Fibroblast of the aortic adventitia (primary cell): ENCODE data around the gene ANKRD33. TPM values are rescaled to one million over a fixed set of nuclear protein-coding genes. Genes with fewer than 3 reads are reported as not detected.

Source experiments
- DNase-seq: peaks from one replicate; pipeline ENCODE4 v3.0.0-alpha.2; 2010; ENCODE audit warnings: low read depth
- H3K4me3 ChIP-seq: 2 replicates; pipeline ENCODE4 v1.5.1; 2011; ENCODE audit warnings: low read depth, mild to moderate bottlenecking, control low read depth, low read length, moderate library complexity
- total RNA-seq: library from RNA; depleted of rRNA; stranded (reverse); fragments of >200 nt; gene quantifications from 2 replicates; pipeline ENCODE4 v1.2.3, GENCODE V29; 2012; ENCODE audit warnings: low replicate concordance
- TF ChIP-seq, protein P1 (sequence below): IDR thresholded peaks from 2 replicates; pipeline ENCODE4 v1.5.1; 2011; ENCODE audit warnings: mild to moderate bottlenecking, low read length, control low read depth, inconsistent platforms; ENCODE audit not compliant: insufficient read depth

Gene ANKRD33
- total RNA-seq, 1 donor = 0.09 TPM

DNA sequence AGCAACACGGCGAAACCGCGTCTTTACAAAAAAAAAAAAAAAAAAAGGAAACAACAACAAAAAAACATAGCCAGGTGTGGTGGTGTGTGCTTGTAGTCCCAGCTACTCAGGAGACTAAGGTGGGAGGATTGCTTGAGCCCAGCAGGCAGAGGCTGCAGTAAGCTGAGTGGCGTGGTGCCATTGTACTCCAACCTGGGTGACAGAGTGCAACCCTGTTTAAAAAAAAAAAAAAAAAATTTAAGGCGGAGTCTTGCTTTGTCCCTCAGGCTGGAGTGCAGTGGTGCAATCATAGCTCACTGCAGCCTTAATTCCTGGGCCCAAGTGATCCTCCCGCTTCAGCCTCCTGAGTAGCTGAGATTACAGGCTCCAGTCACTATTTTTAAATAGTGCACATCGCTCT is 21.1 kb upstream of the ANKRD33 start:
- no peak overlapping the region for H3K4me3 ChIP-seq
- TF ChIP-seq, protein P1, sequence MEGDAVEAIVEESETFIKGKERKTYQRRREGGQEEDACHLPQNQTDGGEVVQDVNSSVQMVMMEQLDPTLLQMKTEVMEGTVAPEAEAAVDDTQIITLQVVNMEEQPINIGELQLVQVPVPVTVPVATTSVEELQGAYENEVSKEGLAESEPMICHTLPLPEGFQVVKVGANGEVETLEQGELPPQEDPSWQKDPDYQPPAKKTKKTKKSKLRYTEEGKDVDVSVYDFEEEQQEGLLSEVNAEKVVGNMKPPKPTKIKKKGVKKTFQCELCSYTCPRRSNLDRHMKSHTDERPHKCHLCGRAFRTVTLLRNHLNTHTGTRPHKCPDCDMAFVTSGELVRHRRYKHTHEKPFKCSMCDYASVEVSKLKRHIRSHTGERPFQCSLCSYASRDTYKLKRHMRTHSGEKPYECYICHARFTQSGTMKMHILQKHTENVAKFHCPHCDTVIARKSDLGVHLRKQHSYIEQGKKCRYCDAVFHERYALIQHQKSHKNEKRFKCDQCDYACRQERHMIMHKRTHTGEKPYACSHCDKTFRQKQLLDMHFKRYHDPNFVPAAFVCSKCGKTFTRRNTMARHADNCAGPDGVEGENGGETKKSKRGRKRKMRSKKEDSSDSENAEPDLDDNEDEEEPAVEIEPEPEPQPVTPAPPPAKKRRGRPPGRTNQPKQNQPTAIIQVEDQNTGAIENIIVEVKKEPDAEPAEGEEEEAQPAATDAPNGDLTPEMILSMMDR = no peak
- no peak for DNase-seq

DNA sequence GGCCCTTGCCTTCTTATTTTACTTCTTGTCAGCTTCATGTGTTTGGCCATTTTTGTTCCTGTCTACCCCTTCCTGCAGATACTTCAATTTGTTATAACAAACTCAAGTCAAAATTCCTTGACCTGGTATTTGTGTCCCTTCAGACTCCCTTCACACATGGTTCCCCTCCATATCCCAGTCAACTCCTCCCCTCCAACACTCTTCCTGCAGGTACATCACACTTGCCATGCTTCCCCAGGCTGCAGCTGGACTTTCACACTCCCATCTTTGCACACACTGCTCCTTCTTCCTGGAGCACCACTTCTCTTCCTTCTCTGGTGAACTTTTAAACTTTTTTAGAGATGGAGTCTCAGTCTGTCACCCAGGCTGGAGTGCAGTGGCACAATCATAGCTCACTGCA is 20.5 kb upstream of the ANKRD33 start:
- no peak for DNase-seq
- TF ChIP-seq, protein P1 = no peak
- H3K4me3 ChIP-seq = no peak overlapping the region

DNA sequence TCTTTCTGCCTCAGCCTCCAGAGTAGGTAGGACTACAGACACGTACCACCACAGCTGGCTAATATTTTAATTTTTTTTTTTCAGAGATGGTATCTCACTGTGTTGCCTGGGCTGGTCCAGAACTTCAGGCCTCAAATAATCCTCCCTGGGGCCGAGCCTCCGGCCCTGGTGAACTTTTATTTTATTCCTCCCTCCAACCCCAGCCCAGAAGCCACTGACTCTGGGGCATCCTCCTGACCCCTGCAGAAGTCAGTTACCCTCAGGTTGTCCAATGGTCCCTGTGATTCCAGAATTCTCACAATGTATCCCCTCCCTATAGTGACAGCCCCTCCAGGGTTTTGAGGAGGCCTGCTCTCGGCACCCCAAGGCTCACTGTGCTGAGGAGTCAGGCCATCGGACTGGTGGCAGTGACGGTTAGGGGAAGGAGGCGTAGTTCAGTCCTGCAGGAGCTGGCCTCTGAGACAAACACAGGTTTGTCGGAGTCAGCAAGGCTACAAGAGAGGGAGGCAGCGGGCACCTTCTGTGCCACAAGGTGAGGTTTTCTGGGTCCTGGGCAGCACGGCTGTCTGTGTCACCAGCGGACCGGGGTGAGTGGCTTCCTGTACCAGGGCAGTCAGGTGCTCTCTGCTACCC is 20.0 kb upstream of the ANKRD33 start:
- H3K4me3 ChIP-seq = no peak overlapping the region
- no peak for DNase-seq
- TF ChIP-seq, protein P1 = no peak

DNA sequence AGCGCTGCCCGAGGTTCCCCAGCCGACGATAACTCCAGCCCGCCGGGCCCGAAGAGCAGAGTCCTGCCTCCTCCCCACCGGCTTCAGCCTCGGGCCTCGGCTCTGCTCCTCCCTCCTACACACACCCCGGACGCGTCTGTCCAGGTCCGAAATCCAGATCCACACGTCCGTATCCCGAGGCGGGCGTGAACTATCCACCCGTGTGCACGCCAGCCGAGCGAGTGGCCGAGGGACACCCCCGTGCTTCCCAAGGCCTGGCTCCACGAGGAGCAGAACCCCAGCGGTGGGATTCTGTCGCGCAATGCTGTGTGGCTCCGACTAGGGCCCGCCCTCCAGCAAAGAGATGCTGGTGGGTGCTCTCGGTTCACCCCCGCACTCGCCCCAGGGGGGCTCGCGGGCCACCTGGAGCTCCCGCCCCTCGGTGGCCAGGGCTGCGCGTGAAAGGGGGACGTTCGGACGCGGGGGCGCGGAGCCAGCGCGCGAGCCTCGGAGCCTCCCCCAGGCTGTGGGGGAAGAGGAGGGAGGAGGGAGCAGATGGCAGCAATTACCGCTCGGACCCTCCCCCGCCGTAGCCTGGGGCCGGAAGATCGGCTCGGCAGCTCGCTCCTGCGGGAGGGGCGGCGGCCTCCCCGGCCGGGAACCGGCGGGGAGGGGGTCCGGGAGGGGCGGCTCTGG is 18.9 kb upstream of the ANKRD33 start:
- TF ChIP-seq, protein P1 = no peak

DNA sequence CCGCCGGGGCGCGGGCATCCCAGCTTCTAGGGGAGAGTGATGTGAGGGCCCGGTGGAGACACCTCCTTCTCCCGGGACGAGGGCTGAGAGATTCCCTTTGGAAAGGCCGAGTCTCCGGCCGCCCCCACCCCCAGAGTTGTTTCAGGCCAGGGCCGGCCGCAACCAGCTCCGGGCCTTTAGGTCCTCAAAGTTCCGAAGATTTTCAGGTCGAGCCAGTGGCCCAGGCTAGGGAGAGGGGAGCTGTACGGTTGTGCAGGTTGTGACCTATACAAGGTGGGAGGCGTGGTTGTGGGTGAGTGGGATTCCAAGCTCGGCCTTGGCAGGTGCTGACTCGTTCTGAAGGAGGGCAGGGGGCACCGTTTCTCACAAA is 18.4 kb upstream of the ANKRD33 start:
- TF ChIP-seq, protein P1 = no peak
- H3K4me3 ChIP-seq = no peak overlapping the region
- no peak for DNase-seq

More for the DNA sequence above, 18.9 kb upstream of the ANKRD33 start:
- no peak for DNase-seq
- H3K4me3 ChIP-seq = peak overlapping the region; percentile 51

DNA sequence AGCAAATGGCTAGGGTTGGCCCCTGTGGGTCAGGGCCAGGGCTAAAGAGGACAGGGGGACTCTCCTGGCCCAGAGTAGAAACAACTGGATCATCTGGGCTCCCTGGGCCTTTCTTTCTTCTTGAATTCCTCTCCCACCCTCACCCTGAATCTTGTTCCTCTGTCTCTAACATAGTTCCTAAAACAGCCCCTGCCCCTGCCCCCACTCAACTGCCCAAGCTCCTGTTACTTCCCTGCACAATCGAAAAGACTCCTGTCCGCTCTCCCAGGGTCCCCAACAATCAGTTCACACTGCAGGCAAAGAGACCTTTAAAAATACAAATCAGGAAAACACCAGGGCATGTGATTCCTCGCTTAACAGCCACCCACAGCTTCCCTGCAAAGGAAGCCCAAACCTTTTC is 18.0 kb upstream of the ANKRD33 start:
- TF ChIP-seq, protein P1 = no peak
- no peak for DNase-seq
- no peak overlapping the region for H3K4me3 ChIP-seq
